22Rv1 (cell line): Measurements from ENCODE around the gene NPPB.

Source experiments
- CTCF ChIP-seq: fragments of 450-650 bp; IDR thresholded peaks from 2 replicates; pipeline ENCODE4 v1.5.1; 2017; ENCODE audit warnings: mild to moderate bottlenecking
- ZFX ChIP-seq: fragments of 450-650 bp; IDR thresholded peaks from 2 replicates; pipeline ENCODE4 v1.6.1; 2017; ENCODE audit warnings: antibody characterized with exemption, borderline replicate concordance

DNA sequence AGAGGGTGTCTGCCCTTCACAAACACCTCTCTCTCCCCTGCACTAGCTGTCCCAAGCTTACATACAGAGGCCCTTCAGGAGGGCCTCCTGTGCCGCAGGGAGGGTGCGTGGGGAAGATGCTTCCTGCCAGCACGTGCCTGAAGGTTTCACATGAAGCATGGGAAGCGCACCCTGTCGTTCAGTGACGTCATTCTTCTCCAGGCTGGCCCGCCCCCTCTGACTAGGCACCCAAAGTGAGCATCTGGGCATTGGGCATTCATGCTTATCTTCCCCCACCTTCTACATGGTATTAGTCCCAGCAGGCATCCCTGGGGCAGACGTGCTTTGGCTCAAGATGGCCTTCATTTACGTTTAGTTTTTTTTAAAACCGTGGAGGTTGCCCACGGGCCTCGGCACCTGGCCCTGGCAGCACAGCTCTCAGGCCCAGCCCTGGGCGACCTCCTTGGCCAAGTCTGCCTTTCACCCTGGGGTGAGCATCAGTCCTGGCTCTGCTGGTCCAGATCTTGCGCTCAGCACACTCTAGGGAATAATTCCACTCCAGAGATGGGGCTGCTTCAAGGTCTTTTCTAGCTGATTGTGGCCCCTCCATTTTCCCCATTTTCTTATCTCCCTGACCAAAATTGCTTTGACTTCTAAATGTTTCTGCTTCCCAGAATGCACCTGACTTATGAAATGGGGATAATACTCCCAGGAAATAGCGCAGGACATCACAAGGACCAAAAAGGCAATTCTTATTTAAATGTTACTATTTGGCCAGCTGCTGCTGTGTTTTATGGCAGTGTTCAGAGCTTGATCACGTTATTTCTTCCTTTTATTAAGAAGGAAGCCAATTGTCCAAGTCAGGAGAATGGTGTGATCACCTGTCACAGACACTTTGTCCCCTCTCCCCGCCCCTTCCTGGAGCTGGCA lies 17.2 kb downstream of the NPPB start:
- TF ChIP-seq CTCF (no peak), ZFX (no peak)
